NOMO-1 treated with DMSO at 0.1 percent for 48 hours (cell line): ENCODE results near the gene NUDT17.

ENCODE experiments used
- DNase-seq: peaks from one replicate; lab custom pipeline; 2025; ENCODE audit not compliant: unreplicated experiment; lab: John Stamatoyannopoulos, UW

NUDT17 gene

DNA sequence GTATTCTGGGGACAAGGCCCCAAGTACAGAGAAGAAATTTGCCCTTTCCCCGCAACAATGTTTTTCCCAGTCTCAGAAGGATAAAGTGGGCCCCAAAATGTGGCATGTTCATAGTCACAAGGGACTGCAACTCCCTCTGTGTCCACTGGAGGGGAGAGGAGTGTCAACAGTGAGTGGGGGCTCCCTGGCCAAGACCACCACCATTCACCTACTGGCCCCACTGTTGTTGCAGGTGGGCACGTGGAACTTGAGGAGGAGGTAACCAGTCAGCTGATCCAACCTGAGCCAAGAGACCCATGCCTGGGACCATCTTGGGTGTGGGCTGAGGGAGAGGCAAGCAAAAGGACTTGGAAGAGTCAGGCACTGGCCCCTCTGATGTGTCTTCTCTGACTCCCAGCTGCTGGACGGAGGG lies 777 bp downstream of the NUDT17 start:
- peak; percentile 3 for DNase-seq

- DNase-seq, result no peak
These were observed 2.4 kb downstream of the NUDT17 start for GRCh38 chr1:145847827-145848226.

DNA sequence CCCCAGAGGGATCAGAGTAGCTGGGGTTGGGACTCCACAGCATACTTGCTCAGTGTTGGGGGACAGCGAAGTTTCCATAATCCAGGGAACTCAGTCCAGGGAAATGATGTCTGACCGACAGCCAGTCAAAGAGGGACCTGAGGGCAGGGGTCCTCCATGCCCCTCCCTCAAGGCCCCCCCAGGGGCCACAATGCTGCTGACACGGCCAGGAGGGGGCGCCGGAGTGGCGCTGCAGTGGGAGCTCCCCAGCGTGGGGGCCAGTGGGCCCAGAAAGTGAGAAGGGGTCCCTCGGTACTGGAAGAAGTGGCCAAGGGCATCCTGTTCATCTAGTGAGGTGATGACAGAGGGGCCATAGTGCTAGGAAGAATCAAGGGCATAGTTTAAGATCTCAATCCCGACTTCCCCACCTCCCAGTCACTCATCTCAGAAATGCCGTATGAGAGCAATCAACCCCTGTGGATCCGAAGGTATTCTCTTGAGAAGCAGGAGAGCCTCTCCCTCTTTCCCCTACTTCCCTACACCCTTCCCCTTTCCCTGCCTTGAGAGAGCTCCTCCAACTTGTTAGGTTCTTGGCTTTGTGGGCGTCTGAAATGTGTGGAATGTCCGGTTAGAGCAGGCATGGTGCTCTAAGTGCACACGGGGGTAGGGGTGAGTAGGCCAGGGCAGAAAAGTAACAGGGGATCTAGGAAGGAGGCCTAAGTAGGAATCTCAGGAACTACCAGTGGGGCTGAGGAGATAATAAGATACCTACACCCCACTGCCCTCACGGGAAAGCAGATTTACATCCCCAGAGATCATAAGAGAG lies 4.1 kb downstream of the NUDT17 start:
- no peak for DNase-seq

DNA sequence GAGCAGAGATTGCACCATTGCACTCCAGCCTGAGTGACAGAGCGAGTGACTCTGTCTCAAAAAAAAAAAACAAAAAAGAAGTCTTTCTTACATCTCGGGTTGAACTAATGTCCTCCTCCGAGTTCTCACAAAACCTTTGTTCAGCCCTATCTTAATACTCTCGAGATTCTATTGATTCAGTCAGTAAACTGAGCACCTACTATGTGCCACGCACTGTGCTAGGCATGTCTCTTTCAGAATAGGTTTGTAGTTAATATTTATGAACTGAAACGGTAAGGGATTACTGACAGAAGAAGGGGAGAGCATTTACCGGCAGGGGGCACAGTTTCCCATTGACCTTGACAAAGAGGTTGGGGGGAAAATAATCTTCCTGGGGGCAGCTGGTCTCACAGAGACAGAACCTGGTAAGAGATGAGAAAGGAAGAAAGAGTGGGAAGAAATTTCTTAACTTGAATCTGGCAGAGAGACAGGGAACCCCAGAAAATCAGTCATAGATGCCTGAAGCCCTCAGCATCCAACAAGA lies 10.1 kb downstream of the NUDT17 start:
- DNase-seq, result no peak

- DNase-seq, result no peak
These were observed 11.7 kb downstream of the NUDT17 start for GRCh38 chr1:145857170-145857569.

DNA sequence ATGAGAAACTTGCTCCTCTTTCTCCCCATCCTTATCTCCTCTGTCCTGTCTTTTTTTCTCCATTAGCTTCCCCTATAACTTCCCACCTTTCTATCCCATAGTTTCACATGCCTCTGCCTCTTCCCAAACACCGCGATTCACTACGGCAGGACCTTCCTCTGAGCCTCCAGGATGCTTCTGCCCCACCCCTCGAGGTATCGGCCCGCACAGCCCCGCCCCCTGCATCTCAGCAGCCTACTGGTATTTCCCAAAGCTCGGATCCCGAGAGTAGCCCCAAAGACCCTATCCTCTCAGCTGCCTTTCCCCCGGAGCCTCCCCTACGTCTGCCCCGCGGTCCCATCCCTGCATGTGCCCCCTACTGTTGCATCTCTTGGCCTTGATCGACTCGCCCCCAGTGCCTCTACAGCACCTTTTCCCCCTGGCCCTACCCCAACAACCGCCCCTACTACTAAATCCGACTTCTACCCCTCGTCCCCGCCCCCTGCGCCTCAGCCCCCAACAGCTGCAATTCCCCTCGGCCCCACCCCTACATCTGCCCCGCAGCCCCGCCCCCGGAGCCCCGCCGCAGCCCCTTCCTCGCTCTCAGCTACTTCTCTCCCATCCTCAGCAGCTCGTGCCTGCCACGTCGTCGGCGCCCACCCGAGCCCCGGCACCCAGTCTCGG lies 12.9 kb downstream of the NUDT17 start:
- DNase-seq, result no peak

DNA sequence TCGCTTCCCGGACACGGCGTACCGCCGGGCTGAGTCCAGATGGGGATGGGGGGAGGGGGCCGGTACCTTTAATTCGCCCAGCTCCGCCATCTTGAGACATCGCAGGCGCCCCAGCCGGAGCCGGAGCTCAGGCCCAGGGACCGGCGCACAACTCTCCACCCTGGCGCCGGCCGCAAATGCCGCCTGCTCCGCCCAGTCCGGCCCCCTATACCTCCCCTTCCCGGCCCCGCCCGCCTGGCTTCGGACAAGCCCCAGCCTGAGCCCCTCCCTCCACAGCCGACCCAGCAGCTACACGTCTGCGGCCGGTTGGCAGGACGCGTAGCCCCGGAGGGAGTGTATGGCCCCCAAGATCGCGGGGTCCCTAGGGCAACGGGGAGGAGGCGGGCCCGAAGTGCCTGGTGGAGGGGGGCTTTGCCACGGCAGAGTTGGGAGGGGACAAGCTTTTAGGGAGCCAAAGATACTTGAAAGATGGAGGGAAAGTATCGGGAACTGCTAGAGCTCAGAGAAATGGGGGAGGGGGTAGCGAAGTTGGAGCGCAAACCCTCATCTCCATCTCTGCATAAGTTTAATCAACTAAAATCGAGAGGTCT lies 13.6 kb downstream of the NUDT17 start, which contains the start of gene PIAS3:
Gene PIAS3 (minus strand): TSS at position 181 of the 590 bp plus-strand sequence. CDS start 91 bp downstream, at position 90.
- DNase-seq, result peak; percentile 89

GRCh38 chr1:145859491-145860023 lies 14.1 kb downstream of the NUDT17 start:
- DNase-seq, result peak; percentile 75

- no peak for DNase-seq
These were observed 18.0 kb downstream of the NUDT17 start for GRCh38 chr1:145863282-145864018.

GRCh38 chr1:145868232-145868631 lies 22.8 kb downstream of the NUDT17 start:
- no peak for DNase-seq

DNA sequence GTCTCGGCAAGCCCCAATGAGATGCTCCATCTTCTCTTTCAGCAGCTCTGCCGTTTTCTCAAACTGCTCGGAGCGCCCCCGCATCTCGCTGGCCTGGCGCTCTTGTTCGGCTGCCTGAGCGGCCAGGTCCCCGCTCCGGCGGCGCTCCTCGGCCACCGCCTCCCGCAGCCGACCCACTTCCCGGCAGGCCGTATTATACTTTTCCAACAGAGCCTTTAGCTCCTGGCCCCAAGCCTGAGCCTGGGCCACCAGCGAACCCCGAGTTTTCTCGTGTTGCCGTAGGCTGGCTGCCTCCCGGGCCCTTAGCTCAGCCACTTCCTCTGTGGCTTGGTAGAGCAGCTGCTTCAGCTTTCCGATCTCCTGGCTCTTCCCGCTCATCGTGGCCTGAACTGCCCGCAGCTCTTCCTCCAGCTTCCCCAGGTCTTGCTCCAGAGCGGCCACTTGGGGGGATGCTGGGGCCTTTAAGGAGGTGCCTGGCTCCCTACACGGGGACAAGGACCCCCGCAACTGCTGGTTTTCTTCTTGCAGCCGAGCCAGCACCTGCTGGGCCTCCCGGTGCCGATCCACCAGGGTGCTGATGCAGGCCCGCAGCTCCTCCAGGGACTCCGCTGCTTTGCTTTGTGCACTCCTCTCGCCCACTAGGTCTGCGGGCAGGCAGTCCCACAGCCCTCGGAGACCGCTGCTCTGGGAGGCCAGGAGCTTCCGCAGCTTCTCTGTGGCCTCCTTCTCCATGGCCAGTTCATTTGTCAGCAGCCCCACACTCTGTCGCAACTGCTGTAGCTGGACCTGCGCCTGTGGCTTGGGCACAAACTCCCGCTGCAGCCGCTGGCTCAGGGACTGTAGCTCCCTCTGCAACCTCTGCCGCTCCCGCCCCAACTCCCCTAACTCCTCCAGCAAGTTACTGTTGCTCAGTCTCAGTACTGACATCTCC lies 26.8 kb downstream of the NUDT17 start:
- peak; percentile 54 for DNase-seq

DNA sequence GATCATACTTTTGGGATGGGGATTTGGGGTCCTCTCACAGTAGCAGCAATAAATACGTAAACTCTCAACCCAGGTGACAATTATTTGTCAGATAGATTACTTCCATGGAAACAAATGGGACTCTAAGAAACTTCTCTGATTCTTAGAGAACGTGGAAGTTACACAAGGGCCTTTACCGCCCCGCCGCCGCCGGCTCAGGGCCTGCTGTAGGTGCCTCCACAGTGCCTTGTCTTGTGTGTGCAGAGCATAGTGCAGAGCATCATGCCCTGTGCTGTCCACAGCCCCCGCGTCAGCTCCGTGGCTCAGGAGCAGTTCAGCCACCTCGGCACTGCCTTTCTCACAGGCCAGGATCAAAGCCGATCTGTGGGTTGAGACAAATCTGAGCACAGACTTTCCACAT lies 29.2 kb downstream of the NUDT17 start:
- no peak for DNase-seq

DNA sequence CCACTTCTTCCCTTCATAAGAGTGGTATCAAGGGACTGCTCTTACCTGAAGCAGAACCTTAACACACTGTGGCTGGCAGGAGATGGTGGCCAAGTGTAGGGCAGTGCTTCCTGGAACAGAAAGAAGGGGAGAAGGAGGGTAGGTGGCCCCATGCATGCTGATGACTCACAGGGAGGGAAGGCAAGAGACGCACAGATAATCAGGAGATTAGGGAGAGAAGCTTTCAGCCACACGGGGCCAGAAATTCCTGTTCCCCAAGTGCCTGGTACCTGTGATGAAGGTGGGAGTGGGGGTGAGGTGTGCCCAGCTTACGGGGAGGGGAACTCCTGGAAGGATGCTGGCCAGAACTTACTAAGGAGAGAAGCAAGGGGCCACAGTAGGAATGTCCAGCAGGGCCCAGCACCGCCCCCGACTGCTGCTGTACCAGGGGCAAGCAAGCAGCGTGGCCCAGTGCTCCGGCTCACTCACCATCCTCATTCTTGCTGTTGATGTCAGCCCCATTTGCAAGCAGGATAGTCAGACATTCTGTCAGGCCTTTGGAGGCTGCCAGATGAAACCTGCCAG lies 32.6 kb downstream of the NUDT17 start:
- DNase-seq, result no peak

DNA sequence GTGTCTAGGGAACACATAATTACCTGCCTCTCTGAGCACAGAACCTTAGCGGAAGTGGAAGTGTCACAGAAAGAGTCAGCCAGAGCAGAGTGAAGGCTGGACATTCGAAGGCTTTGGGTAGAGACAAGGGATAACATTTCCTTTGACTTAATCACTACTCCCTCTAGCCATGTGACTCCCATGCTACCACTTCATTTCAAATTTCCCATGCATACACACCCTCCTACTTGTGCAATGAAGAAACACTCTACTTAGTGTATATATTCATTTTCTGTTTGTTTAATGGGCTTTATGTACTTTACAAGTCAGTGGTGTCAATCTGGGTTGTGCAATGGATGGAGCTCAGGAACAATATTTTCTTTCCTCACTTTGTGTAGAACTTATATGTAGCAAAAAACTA lies 33.3 kb downstream of the NUDT17 start:
- no peak for DNase-seq

GRCh38 chr1:145879775-145880174 lies 34.3 kb downstream of the NUDT17 start:
- DNase-seq, result no peak

GRCh38 chr1:145884675-145885074 lies 39.2 kb downstream of the NUDT17 start:
- DNase-seq, result no peak

DNA sequence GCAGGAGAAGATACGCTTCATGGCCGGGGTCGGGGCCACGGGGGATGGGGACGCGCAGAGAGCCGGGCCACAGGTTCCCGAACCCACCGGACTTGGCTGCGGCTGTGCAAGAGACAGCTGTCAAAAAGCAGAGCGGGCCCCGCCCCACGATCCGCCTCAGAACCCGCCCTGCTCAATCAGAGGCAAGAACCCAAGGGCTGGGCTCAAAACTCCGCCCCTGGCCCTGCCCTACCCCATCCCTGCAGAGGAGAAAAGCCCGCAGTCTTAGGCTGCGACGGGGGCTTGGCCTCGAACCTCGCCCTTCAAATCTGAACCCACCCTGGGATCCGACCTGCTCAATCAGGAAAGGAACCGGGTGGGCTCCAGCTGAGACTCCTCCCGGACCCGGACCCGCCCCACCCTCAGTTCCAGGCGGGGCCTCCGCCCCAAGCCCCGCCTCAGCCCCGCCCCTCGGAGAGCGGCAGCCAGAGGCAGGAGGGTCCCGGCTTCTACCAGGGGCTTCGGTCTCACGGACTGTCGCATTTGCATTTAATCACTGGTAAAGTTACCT lies 40.4 kb downstream of the NUDT17 start, which contains the start of gene ANKRD35:
Gene ANKRD35 (minus strand): TSS at position 129 of the 550 bp plus-strand sequence. CDS start 108 bp downstream, at position 21.
- DNase-seq, result peak; percentile 63

DNA sequence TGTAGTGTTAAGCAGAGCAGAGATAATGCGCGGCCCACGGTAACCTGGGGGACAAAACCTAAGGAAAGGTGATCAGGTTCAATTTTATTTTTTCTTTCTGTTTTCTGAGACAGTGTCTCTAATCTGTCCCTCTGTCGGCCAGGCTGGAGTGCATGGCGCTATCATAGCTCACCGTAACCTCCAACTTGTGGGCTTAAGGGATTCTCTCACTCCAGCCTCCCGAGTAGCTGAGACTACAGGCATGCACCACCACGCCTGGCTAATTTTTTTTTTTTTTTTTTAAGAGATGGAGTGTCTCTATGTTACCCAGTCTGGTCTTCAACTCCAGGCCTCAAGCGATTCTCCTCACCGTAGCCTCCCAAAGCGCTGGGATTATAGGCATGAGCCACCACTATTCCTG lies 41.0 kb downstream of the NUDT17 start:
- no peak for DNase-seq

GRCh38 chr1:145886816-145887215 lies 41.4 kb downstream of the NUDT17 start:
- DNase-seq, result no peak
